ENCODE results near the gene CLTC.

CLTC gene

DNA sequence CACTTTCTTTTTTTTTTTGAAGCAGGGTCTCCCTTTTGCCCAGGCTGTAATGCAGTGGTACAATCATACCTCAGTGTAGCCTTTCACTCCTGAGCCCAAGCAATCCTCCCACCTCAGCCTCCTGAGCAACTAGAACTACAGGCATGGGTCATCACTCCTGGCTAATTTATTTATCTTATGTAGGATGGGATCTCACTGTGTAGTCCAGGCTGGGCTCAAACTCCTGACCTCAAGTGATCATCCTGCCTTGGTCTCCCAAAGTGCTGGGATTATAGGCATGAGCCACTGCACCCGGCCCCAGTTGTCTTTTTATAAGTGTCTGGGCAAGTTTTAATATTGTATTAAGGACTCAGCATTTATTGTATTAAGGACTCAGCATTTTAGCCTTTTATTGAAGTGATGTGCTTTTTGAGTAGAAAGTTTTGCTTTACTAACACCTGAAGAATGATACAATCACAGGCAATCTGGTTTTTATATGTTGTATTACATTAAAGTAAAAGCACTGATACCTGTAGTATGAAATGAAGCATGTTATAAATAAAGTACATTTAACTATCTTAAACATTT is 110.7 kb downstream of the CLTC start:
- no peak for DNase-seq

- no peak for DNase-seq
Observed at GRCh38 chr17:59733697-59734096, 114.0 kb downstream of the CLTC start.

DNA sequence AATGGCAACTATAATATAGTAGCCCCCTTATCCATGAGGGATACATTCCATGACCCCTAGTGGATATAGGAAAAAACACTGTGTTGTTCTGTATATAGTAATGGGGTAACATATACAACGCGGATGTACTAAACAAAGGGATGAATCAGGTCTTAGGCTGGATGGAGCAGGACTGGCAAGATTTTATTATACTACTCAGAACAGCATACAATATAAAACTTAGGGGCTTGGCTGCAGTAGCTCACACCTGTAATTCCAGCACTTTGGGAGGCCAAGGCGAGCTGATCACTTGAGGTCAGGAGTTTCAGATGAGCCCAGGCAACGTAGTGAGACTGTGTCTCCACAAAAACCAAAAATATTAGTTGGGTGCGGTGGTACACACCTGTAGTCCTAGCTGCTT is 114.5 kb downstream of the CLTC start:
- DNase-seq, result no peak

GRCh38 chr17:59737324-59737723 is 117.6 kb downstream of the CLTC start:
- DNase-seq, result no peak

DNA sequence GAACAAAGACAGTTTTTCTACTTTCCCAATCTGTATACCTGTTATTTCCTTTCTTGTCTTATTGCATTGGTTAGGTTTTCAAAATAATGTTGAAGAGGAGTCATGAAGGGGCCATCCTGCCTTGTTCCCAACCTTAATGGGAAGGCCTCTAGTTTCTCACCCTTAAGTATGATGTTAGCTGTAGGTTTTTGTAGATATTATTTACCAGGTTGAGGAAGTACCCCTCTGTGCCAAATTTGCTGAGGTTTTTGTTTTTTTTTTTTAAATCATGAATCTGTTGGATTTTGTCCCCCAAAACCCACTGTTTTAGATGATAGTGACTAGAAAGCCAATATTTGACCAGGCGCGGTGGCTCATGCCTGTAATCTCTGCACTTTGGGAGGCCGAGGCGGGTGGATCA is 124.1 kb downstream of the CLTC start:
- DNase-seq, result no peak

DNA sequence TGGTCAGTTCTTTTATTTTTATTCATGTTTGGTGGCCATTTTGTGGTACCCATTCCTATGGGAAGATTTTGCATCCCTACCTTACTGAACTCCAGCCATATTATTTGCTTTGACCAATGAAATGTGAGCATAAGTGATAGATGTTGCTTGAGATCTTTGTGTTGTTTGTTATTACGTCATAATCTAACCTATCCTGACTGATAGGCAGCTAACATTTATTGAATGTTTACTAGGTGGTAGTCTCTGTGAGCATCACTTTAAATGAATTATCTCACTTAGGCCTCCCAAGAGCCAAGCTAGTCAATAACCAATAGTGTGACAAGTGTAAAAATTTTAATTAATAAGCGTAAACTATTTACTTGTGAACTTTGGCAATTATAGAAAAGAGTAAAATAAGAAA is 125.3 kb downstream of the CLTC start:
- DNase-seq, result no peak

All from OCI-M1 (cell line).